MM.1S (cell line): ENCODE data around the gene CATSPERD.

Experiments
- CTCF ChIP-seq: fragments of 300-600 bp; sonication (generic); IDR thresholded peaks from 2 replicates; pipeline ENCODE4 v1.5.1; 2016; ENCODE audit warnings: antibody characterized with exemption, low read length, mixed read lengths
- EZH2 ChIP-seq: fragments of 300-600 bp; sonication (generic); optimal IDR thresholded peaks from 2 replicates; pipeline ENCODE3; 2017; ENCODE audit warnings: low read depth, mild to moderate bottlenecking, antibody characterized with exemption, low read length, mixed read lengths

DNA sequence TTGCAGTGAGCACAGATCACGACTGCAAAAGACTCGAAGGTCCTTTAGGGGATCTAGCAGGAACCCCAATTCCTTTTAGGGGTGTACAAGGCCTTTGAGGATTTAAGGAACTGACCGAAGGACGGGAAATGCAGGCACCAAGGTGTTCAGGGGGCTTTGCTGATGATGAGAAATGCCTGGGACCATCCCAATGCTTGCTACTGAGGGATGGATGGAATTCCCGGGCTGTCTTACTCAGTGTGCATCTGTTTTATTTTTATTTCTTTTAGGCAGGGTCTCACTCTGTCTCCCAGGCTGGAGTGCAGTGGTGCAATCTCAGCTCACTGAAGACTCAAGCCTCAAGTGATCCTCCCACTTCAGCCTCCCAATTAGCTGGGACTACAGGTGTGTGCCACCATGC is 52.8 kb downstream of the CATSPERD start:
- TF ChIP-seq CTCF (no peak), EZH2 (no peak)
